Loucy (cell line): ENCODE measurements around the gene SLC25A21.

Experiments
- H2AFZ ChIP-seq: fragments of 200-600 bp; sonication (generic); 2 replicates; pipeline ENCODE4 v1.6.0; 2016; ENCODE audit warnings: antibody characterized with exemption, mild to moderate bottlenecking, low read length, moderate library complexity
- H3F3A ChIP-seq: fragments of 200-600 bp; 2 replicates; pipeline ENCODE4 v1.6.0; 2016; ENCODE audit warnings: antibody characterized with exemption, low read depth, mild to moderate bottlenecking
- H3K27me3 ChIP-seq: fragments of 200-600 bp; sonication (generic); 2 replicates; pipeline ENCODE4 v1.6.1; 2014; ENCODE audit warnings: low read length, mild to moderate bottlenecking; ENCODE audit not compliant: insufficient read depth, poor library complexity, severe bottlenecking
- H3K36me3 ChIP-seq: fragments of 200-600 bp; sonication (generic); 2 replicates; pipeline ENCODE4 v1.6.1; 2016; ENCODE audit warnings: low read length; ENCODE audit not compliant: insufficient read depth
- H3K4me1 ChIP-seq: fragments of 200-600 bp; sonication (generic); 2 replicates; pipeline ENCODE4 v1.5.1; 2014; ENCODE audit warnings: low read length, mild to moderate bottlenecking; ENCODE audit not compliant: insufficient read depth, poor library complexity, severe bottlenecking
- H3K4me2 ChIP-seq: fragments of 200-600 bp; sonication (generic); 2 replicates; pipeline ENCODE4 v1.6.0; 2014; ENCODE audit warnings: antibody characterized with exemption, low read length, low read depth, mild to moderate bottlenecking; ENCODE audit not compliant: poor library complexity, severe bottlenecking
- H3K4me3 ChIP-seq: fragments of 200-600 bp; sonication (generic); 2 replicates; pipeline ENCODE4 v1.5.1; 2014; ENCODE audit warnings: low read length, mild to moderate bottlenecking, mixed read lengths; ENCODE audit not compliant: poor library complexity, severe bottlenecking
- H3K79me2 ChIP-seq: fragments of 200-600 bp; sonication (generic); 2 replicates; pipeline ENCODE4 v1.6.1; 2014; ENCODE audit warnings: low read length; ENCODE audit not compliant: insufficient read depth
- H3K9ac ChIP-seq: fragments of 200-600 bp; sonication (generic); 2 replicates; pipeline ENCODE4 v1.6.0; 2014; ENCODE audit warnings: mild to moderate bottlenecking, low read depth, low read length, moderate library complexity; ENCODE audit not compliant: poor library complexity, severe bottlenecking
- H3K9me2 ChIP-seq: fragments of 200-600 bp; sonication (generic); replicated peaks from 2 replicates; pipeline ENCODE4 v1.6.1; 2016; ENCODE audit warnings: low read depth, low read length, mixed read lengths
- H3K9me3 ChIP-seq: fragments of 200-600 bp; sonication (generic); 2 replicates; pipeline ENCODE4 v1.6.1; 2014; ENCODE audit warnings: mild to moderate bottlenecking, antibody characterized with exemption, low read length, low read depth; ENCODE audit not compliant: insufficient read depth
- H4K20me1 ChIP-seq: fragments of 200-600 bp; sonication (generic); 2 replicates; pipeline ENCODE4 v1.6.0; 2014; ENCODE audit warnings: antibody characterized with exemption, low read length, mild to moderate bottlenecking; ENCODE audit not compliant: insufficient read depth, poor library complexity, severe bottlenecking
- CTCF ChIP-seq: fragments of 200-600 bp; sonication (generic); conservative IDR thresholded peaks from 2 replicates; pipeline ENCODE4 v1.5.1; 2014; ENCODE audit warnings: mild to moderate bottlenecking, antibody characterized with exemption, low read length
- EZH2phosphoT487 ChIP-seq: fragments of 200-600 bp; IDR thresholded peaks from 2 replicates; pipeline ENCODE4 v1.6.1; 2018; ENCODE audit warnings: antibody characterized with exemption, mild to moderate bottlenecking, moderate library complexity, borderline replicate concordance

Gene SLC25A21

GRCh38 chr14:36660736-36661505, 511.5 kb downstream of the SLC25A21 start:
- Histone ChIP-seq H2AFZ (no peak overlapping the region), H3K9me2 (no peaks in the 10 kb centered on the region), H3K4me2 (no peak overlapping the region)

GRCh38 chr14:36659822-36660735, 512.3 kb downstream of the SLC25A21 start:
- no peak overlapping the region for H3K9ac ChIP-seq
- no peak for TF ChIP-seq EZH2phosphoT487
- no peak for TF ChIP-seq CTCF
- H3K4me3 ChIP-seq: no peak overlapping the region
- H3F3A ChIP-seq: no peaks in the 10 kb centered on the region
- H3K9me2 ChIP-seq: no peaks in the 10 kb centered on the region
- H3K79me2 ChIP-seq: no peaks in the 10 kb centered on the region
- no peaks in the 10 kb centered on the region for H3K27me3 ChIP-seq
- H3K9me3 ChIP-seq: no peaks in the 10 kb centered on the region
- H3K4me1 ChIP-seq: no peaks in the 10 kb centered on the region
- no peaks in the 10 kb centered on the region for H3K36me3 ChIP-seq
- no peaks in the 10 kb centered on the region for H4K20me1 ChIP-seq
- no peak overlapping the region for H2AFZ ChIP-seq
- H3K4me2 ChIP-seq: no peak overlapping the region

More at GRCh38 chr14:36660736-36661505, 511.5 kb downstream of the SLC25A21 start:
- H3F3A ChIP-seq: no peaks in the 10 kb centered on the region
- H4K20me1 ChIP-seq: no peaks in the 10 kb centered on the region
- no peak overlapping the region for H3K4me3 ChIP-seq
- H3K9ac ChIP-seq: no peak overlapping the region
- TF ChIP-seq EZH2phosphoT487: no peak
- TF ChIP-seq CTCF: no peak
- H3K9me3 ChIP-seq: no peaks in the 10 kb centered on the region
- no peaks in the 10 kb centered on the region for H3K36me3 ChIP-seq
- no peaks in the 10 kb centered on the region for H3K27me3 ChIP-seq
- H3K4me1 ChIP-seq: no peaks in the 10 kb centered on the region
- no peaks in the 10 kb centered on the region for H3K79me2 ChIP-seq

GRCh38 chr14:36659010-36659821, 513.2 kb downstream of the SLC25A21 start:
- Histone ChIP-seq H3K36me3 (no peaks in the 10 kb centered on the region), H3F3A (no peaks in the 10 kb centered on the region), H3K9me2 (no peaks in the 10 kb centered on the region), H3K4me3 (no peak overlapping the region), H3K4me1 (no peaks in the 10 kb centered on the region), H3K9ac (no peak overlapping the region), H3K27me3 (no peaks in the 10 kb centered on the region), H4K20me1 (no peaks in the 10 kb centered on the region), H3K79me2 (no peaks in the 10 kb centered on the region), H3K4me2 (no peak overlapping the region), H2AFZ (no peak overlapping the region), H3K9me3 (no peaks in the 10 kb centered on the region)
- TF ChIP-seq CTCF (no peak), EZH2phosphoT487 (no peak)
